Calu3 (cell line): Measurements from ENCODE around the gene MAN1C1. TPM values are rescaled to one million over a fixed set of nuclear protein-coding genes. Genes with fewer than 3 reads are reported as not detected.

Experiments
- BruUV-seq: library from RNA; stranded (reverse); fragments of 400-500 nt; replicated peaks from 2 replicates; lab custom pipeline; 2021; lab: Mats Ljungman, UMichigan
- CTCF ChIA-PET: fragments of 300-600 bp; sonication (Branson Sonifier 250); formaldehyde crosslinking; loops from one replicate; lab custom pipeline; 2022; ENCODE audit warnings: antibody characterized with exemption; lab: Charles Lee
- DNase-seq: peaks from one replicate; pipeline ENCODE4 v3.0.0; 2022
- H3K27ac Mint-ChIP-seq: one replicate; pipeline ENCODE4 v1.8.0; 2022; ENCODE audit warnings: mixed read lengths; ENCODE audit not compliant: unreplicated experiment
- H3K27me3 Mint-ChIP-seq: one replicate; pipeline ENCODE4 v1.8.0; 2022; ENCODE audit warnings: mixed read lengths; ENCODE audit not compliant: unreplicated experiment
- H3K36me3 Mint-ChIP-seq: one replicate; pipeline ENCODE4 v1.8.0; 2022; ENCODE audit warnings: mild to moderate bottlenecking, moderate library complexity, mixed read lengths; ENCODE audit not compliant: insufficient read depth, unreplicated experiment
- H3K4me1 Mint-ChIP-seq: one replicate; pipeline ENCODE4 v1.8.0; 2022; ENCODE audit warnings: mild to moderate bottlenecking, low read depth, mixed read lengths; ENCODE audit not compliant: unreplicated experiment
- H3K4me3 Mint-ChIP-seq: one replicate; pipeline ENCODE4 v1.8.0; 2022; ENCODE audit warnings: mild to moderate bottlenecking, low read depth, moderate library complexity, mixed read lengths; ENCODE audit not compliant: unreplicated experiment
- H3K9me3 Mint-ChIP-seq: one replicate; pipeline ENCODE4 v1.8.0; 2022; ENCODE audit warnings: low read depth, mixed read lengths; ENCODE audit not compliant: unreplicated experiment
- CTCF ChIP-seq: fragments of 200-600 bp; IDR thresholded peaks from one replicate; pipeline ENCODE4 v1.8.0; 2022; ENCODE audit warnings: antibody characterized with exemption; ENCODE audit not compliant: unreplicated experiment
- intact Hi-C: fragments of 100-400 bp; cut with micrococcal nuclease; formaldehyde crosslinking; loops from one replicate; pipeline ENCODE4 v1.10.0; 2022; ENCODE audit not compliant: unreplicated experiment
- total RNA-seq: library from RNA; stranded (reverse); gene quantifications from 2 replicates; pipeline ENCODE4 v1.2.3, GENCODE V29; 2022

The MAN1C1 gene
- total RNA-seq, 1 experiment from 2014 or later: 0.14 TPM

- Mint-ChIP-seq H3K4me1 (no peaks in the 10 kb centered on the region), H3K27ac (no peak overlapping the region), H3K27me3 (peaks cover 39% of the 10 kb centered on the region), H3K36me3 (no peaks in the 10 kb centered on the region), H3K4me3 (no peak overlapping the region), H3K9me3 (no peaks in the 10 kb centered on the region)
- CTCF ChIA-PET: no interaction called here
- no peak for TF ChIP-seq CTCF
- intact Hi-C loops: no loop called here
- BruUV-seq: no TSS peak
- no peak for DNase-seq
Measured at GRCh38 chr1:25654109-25654660, 37.6 kb downstream of the MAN1C1 start.

- no peak for DNase-seq
- no peak for TF ChIP-seq CTCF
- Mint-ChIP-seq H3K27me3 (peaks cover 44% of the 10 kb centered on the region), H3K36me3 (no peaks in the 10 kb centered on the region), H3K9me3 (no peaks in the 10 kb centered on the region), H3K4me3 (no peak overlapping the region), H3K27ac (no peak overlapping the region), H3K4me1 (peaks cover 12% of the 10 kb centered on the region)
- intact Hi-C loops: no loop called here
- no TSS peak for BruUV-seq
- CTCF ChIA-PET: no interaction called here
Measured at GRCh38 chr1:25657121-25657882, 40.7 kb downstream of the MAN1C1 start.

GRCh38 chr1:25657883-25658760, 41.5 kb downstream of the MAN1C1 start:
- no peak for TF ChIP-seq CTCF
- DNase-seq: no peak
- peaks cover 12% of the 10 kb centered on the region for H3K4me1 Mint-ChIP-seq
- no TSS peak for BruUV-seq
- H3K27me3 Mint-ChIP-seq: peaks cover 42% of the 10 kb centered on the region
- H3K4me3 Mint-ChIP-seq: no peak overlapping the region
- no peak overlapping the region for H3K27ac Mint-ChIP-seq
- no peaks in the 10 kb centered on the region for H3K9me3 Mint-ChIP-seq
- H3K36me3 Mint-ChIP-seq: no peaks in the 10 kb centered on the region
- intact Hi-C loops: no loop called here
- CTCF ChIA-PET: no interaction called here

GRCh38 chr1:25658791-25659431, 42.3 kb downstream of the MAN1C1 start:
- DNase-seq: no peak
- BruUV-seq: no TSS peak
- H3K4me1 Mint-ChIP-seq: peaks cover 12% of the 10 kb centered on the region
- CTCF ChIA-PET: no interaction called here
- no peak overlapping the region for H3K27ac Mint-ChIP-seq
- no peaks in the 10 kb centered on the region for H3K36me3 Mint-ChIP-seq
- H3K9me3 Mint-ChIP-seq: no peaks in the 10 kb centered on the region
- TF ChIP-seq CTCF: no peak
- intact Hi-C loops: no loop called here
- H3K27me3 Mint-ChIP-seq: peaks cover 35% of the 10 kb centered on the region
- H3K4me3 Mint-ChIP-seq: no peak overlapping the region
